ENCODE data around the gene FAM72C. TPM values are rescaled to one million over a fixed set of nuclear protein-coding genes. Genes with fewer than 3 reads are reported as not detected.
A peak's percentile ranks its signal among the peaks of the same experiment; 100 is the strongest.
"Not testable (repeated sequence)": the region's sequence is repeated elsewhere in the genome, so short reads cannot be mapped to it uniquely, and the experiment has no call there.

The FAM72C gene
- total and polyA plus RNA-seq, 10 donors, result 0.32 to 2.4 (median 0.85) TPM

DNA sequence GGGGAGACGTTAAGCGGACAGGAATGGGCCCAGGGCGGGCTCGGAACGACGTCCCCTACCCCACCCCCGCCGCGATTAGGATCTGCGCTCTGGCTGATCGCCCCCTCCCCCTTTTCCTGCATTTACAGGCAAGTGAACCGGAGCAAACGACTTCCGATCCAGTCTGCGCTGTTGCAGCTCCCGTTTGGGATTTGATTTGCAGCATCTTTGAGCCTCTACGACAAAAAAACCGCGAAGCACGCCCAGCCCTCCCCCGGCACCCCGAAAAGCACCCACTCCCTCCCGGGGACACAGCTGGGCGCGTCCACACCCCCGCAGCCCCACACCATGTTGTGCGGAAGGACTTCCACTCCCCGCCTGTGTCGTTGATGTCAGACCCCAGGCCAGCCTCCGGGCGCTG is 2.6 kb upstream of the FAM72C start:
- intact Hi-C loops (cut with DNase I; ENCODE audit: low total_unique reads); DNase-seq; H3K27me3 ChIP-seq (replicated peaks in 1 of 7); H3K9me3 ChIP-seq; H3K4me1 ChIP-seq; H3K36me3 ChIP-seq: not testable (repeated sequence)
- Histone ChIP-seq H3K27ac (peak overlapping the region in 1 of 8 donors; percentile 67), H3K4me3 (peak overlapping the region in 4 of 8 donors; percentile 23 to 63 (median 40))
- 0 to 2% (median 0%) methylated on average over 7 to 12 of the region's 31 CpGs; no CpG with 5 or more reads in 2 of the 5 donors for WGBS, 5 donors

DNA sequence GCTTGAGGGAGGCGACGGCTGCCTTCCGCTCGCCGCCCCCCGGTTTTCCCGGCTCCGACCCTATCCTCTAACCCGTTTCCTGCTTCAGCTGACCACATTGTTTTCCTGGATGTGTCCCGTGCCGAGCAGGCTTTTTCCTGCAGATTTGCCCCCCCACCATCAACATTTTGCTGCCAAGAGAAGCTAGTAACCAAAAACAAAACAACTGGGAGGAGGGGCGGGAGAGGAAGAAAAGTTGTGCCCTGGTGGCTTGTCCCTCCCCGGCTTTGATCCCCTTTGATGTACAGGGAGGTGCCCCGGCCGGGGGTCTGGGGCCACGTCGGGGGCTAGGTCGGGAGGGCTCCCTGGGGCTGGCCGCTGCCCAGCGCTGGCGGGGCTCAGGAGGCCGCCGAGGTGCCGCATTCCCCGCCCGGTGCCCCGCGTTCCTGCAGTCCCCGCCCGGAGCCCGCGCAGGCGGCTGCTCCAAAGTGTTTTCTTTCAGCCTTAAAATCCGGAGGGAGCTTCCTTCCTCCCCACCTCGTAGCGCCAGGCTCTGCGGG is 2.2 kb upstream of the FAM72C start:
- peak overlapping the region in 5 of 8 donors; percentile 13 to 63 (median 35) for H3K4me3 ChIP-seq
- H3K9me3 ChIP-seq; intact Hi-C loops (cut with DNase I; ENCODE audit: low total_unique reads); DNase-seq; H3K36me3 ChIP-seq; H3K27me3 ChIP-seq (replicated peaks in 1 of 7); H3K4me1 ChIP-seq: not testable (repeated sequence)
- peak overlapping the region in 4 of 8 donors; percentile 18 to 67 (median 56) for H3K27ac ChIP-seq
- WGBS, 5 donors, result 0 to 2% (median 0%) methylated on average over 7 to 13 of the region's 37 CpGs; no CpG with 5 or more reads in 1 of the 5 donors

DNA sequence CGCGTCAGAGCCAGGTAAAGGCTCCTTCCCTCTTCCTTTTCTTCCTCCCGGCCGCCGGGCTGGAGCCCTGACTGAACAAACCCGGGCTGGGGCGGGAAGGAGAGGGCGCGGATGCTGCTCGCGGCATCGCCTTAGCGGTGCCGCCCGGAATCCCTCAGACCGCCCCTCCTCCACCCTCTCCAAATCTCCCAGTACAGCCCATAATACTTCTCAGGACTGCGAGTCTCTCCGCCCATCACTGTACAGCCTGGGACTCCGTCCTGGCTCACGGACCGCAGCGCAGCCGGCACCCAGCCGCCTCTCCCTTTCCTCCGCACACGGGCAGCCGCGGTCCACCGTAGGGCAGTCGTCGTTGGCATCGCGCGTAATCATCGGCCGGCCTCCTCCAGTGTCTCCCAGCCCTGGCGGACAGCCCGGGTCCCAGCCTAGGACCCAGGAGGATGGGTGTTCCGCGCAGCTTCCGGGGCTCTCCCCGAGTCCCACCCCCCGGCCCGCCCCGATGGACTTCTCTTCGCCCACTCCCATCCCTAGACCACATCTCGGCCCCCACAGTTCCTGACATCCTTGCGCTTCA is 1.1 kb upstream of the FAM72C start:
- H3K27me3 ChIP-seq (replicated peaks in 1 of 7); H3K4me3 ChIP-seq; H3K27ac ChIP-seq; H3K36me3 ChIP-seq; intact Hi-C loops (cut with DNase I; ENCODE audit: low total_unique reads); H3K9me3 ChIP-seq; DNase-seq; H3K4me1 ChIP-seq: not testable (repeated sequence)
- no CpG with 5 or more reads among the region's 48 CpGs for WGBS, 5 donors

DNA sequence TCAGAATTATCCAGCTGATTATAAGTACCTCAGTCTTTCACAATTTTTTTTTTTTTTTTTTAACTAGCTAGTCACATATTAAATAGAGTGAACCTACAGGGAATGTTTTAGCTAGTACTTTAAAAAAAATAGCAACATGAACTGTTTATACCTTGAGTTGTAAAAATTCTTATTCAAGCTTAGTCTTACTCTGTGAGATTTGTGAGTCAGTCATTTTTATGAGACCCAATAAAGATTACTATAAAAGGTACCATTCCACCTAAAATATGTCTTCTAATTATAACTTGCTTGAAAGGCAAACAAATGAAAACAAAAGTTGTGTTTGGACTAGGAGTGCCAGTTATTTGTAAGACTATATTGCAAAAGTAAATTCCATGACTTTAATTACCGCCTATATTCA is 5.9 kb downstream of the FAM72C start:
- H3K27me3 ChIP-seq (replicated peaks in 1 of 7); H3K4me1 ChIP-seq; H3K4me3 ChIP-seq; H3K36me3 ChIP-seq; DNase-seq; H3K9me3 ChIP-seq; intact Hi-C loops (cut with DNase I; ENCODE audit: low total_unique reads); H3K27ac ChIP-seq: not testable (repeated sequence)
- no CpG with 5 or more reads among the region's 1 CpG for WGBS, 5 donors

DNA sequence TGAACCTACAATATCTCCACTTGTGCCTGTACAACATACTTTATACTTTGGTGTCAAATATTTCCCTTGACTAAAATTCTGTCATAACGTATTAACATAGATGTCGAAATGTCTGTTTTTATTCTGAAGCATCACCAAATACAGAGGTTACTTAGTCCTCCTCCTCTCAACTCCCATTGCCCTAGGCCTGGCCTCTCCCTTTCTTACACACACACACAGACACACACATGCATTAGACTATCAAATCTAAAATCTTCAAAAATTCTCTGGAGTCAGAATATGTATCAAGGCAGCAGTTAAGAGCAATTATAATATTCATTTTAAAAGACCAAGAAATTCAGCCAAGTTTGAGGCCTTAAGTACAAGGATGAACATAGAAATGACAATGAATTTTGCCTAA is 7.5 kb downstream of the FAM72C start:
- WGBS, 5 donors, result no CpG with 5 or more reads among the region's 2 CpGs
- H3K4me3 ChIP-seq; H3K4me1 ChIP-seq; H3K36me3 ChIP-seq; intact Hi-C loops (cut with DNase I; ENCODE audit: low total_unique reads); H3K9me3 ChIP-seq; H3K27ac ChIP-seq; H3K27me3 ChIP-seq (replicated peaks in 1 of 7); DNase-seq: not testable (repeated sequence)

DNA sequence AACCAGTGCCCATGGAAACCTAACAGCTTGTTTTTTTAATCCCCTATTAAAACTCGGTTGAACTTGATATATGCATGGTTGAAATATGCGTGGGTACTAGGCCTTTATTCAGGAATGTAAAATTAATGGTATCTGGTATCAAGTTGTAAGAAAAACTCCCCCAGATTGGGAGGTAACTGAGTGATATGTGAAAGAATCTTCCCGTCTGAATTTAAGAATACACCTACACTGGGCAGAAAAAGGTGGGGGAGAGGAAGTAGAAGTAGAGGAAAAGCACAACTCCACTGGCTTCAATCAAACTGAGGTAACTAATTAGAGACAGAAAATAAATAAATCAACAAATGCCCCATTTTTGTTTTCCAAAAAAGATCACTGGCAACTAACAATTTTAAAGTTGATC is 15.9 kb downstream of the FAM72C start:
- intact Hi-C loops (cut with DNase I; ENCODE audit: low total_unique reads); H3K27ac ChIP-seq; H3K36me3 ChIP-seq; DNase-seq; H3K4me1 ChIP-seq; H3K27me3 ChIP-seq (replicated peaks in 1 of 7); H3K9me3 ChIP-seq; H3K4me3 ChIP-seq: not testable (repeated sequence)
- WGBS, 5 donors, result no CpG with 5 or more reads among the region's 3 CpGs

DNA sequence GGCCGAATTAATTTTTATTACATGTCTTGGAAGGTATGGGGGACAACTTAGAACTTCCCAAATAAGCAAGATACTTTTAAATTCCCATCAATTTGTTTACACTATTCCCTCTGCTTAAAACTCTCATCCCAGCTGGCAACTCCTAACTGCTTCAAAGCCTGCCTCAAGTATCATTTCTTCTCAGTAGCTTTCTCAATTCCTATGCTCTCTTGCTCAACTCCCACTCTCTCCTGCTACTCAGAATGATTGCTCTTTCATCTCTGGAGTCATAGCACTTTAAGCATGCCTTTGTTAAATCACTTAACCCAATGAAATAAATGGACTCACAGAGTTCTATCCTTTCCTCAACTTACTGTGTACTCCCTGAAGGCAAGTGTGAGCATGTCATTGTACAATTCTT is 18.9 kb downstream of the FAM72C start:
- DNase-seq; H3K36me3 ChIP-seq; H3K4me1 ChIP-seq; intact Hi-C loops (cut with DNase I; ENCODE audit: low total_unique reads); H3K9me3 ChIP-seq; H3K27me3 ChIP-seq (replicated peaks in 1 of 7); H3K27ac ChIP-seq; H3K4me3 ChIP-seq: not testable (repeated sequence)
- WGBS, 5 donors, result no CpG with 5 or more reads among the region's 1 CpG

DNA sequence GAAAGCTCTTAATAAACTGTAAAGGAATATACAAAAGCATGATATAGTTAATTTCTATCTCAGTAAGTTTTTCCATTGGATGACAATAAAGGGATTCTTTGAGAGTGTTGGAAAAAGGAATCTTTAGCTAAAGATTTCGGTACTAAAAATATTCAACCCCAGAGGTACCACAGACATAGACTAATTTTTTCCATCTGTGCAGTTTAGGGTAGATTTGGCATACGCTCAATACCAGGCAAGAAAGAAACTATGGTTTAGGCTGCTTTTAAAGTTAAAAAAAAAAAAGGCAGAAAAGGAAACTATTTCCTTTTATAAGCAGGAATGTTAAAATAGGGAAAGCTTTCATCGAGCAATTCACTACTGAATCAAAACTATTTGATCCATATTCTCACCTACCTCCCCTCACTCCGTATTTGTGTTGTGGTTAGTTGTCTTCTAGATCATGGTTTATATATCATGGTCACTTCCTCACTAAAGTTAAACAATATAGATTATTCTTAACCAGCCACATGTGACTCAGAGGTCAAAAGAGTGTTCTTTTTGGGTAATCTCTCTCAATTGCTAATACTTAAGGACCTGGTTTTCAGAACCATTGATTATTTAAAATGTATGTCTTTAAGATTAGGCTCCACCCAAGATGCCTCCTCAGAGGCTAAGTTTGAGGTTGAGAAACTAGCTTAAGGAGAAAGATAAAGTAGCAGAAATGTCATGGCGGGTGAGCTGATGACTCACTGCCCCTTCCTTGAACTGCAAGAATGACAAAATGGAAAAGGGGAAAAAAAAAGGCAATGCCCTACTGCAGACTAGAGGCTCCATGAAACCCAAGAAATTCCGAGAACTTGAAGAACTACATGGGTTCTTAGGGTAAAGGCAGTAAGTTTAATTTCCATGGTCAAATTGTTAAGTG is 20.0 kb downstream of the FAM72C start:
- H3K4me3 ChIP-seq; H3K36me3 ChIP-seq; H3K9me3 ChIP-seq; H3K27ac ChIP-seq; intact Hi-C loops (cut with DNase I; ENCODE audit: low total_unique reads); H3K27me3 ChIP-seq (replicated peaks in 1 of 7); H3K4me1 ChIP-seq; DNase-seq: not testable (repeated sequence)
- WGBS, 5 donors, result no CpG with 5 or more reads among the region's 6 CpGs

DNA sequence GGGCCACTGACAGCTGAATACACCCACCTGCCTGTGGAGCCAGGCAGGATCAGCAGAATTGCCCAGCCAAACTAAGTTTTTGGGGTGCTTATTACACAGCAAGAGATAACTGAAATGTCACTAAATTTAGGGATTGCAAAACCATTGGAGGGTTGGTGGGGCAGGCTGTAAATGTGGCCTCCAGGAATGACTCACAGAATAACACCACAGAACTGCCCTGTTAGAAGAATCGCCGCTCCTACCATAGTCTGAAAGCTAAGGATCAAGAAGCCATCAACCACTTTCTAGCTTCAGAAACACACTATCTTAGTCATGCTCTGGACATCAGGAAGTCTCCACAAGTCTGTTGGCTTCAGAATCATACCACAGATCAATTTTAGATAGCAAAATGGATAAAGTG is 24.0 kb downstream of the FAM72C start:
- H3K9me3 ChIP-seq; H3K4me3 ChIP-seq; H3K4me1 ChIP-seq; H3K27me3 ChIP-seq (replicated peaks in 1 of 7); intact Hi-C loops (cut with DNase I; ENCODE audit: low total_unique reads); DNase-seq; H3K36me3 ChIP-seq; H3K27ac ChIP-seq: not testable (repeated sequence)
- no CpG with 5 or more reads among the region's 2 CpGs for WGBS, 5 donors

DNA sequence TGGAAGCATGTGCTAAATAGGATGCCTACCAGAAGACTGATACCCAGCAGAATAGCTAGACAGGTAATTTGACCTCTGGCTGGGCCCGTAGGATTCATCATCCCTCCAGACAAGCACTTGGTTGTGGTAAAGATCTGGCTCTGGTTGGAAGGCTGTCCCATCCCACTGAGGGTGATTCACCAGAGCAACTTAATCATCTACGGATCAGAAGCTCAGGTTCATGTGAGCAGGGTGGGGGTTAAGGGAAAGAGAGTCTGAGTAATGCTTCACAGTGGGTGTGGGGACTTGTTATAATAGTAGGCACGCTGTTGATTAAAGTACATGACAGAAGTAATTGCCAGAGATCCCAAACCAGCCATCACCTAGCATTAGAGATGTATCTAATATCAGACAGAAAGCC is 26.5 kb downstream of the FAM72C start:
- H3K36me3 ChIP-seq; H3K4me3 ChIP-seq; H3K27me3 ChIP-seq (replicated peaks in 1 of 7); intact Hi-C loops (cut with DNase I; ENCODE audit: low total_unique reads); DNase-seq; H3K27ac ChIP-seq; H3K9me3 ChIP-seq; H3K4me1 ChIP-seq: not testable (repeated sequence)
- no CpG with 5 or more reads among the region's 3 CpGs for WGBS, 5 donors

DNA sequence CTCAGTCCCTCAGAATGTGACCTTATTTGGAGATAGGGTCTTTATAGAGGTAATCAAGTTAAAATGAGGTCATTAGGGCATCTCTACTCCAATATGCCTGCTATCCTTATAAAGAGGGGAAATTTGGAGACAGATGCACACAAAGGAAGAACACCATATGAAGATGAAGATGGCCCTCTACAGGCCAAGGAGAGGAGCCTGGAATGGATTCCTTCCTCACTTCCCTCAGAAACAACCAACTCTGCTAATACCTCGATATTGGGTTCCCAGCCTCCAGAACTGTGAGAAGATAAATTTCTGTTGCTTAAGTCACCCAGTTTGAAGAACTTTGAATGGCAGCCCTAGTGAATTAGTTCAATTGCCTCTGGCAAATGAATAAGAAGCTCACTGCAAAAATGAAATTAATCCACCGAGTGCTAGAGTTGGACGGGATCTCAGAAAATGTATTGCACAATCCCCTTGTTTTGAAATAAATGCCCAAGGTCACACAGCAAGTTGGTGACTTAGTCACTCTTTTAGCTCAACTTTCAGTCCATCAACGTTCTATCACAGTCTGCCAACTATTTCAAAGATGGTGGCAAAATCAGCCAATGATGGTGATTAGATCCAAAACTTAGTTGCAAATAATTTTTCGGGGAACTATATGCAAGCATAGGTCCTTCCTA is 27.1 kb downstream of the FAM72C start:
- DNase-seq; H3K9me3 ChIP-seq; H3K27ac ChIP-seq; H3K4me1 ChIP-seq; H3K4me3 ChIP-seq; H3K36me3 ChIP-seq; intact Hi-C loops (cut with DNase I; ENCODE audit: low total_unique reads); H3K27me3 ChIP-seq (replicated peaks in 1 of 7): not testable (repeated sequence)
- WGBS, 5 donors, result no CpG with 5 or more reads among the region's 5 CpGs
